ENCODE data around the gene ARL3.
"Not testable (repeated sequence)": the region's sequence is repeated elsewhere in the genome, so short reads cannot be mapped to it uniquely, and the experiment has no call there.

Gene ARL3

GRCh38 chr10:102704915-102705314 is 9.3 kb downstream of the ARL3 start:
- H3K4me3 ChIP-seq (replicated peaks in 1 of 2; ENCODE audit: low read depth in 2 of 2, low read length in 2 of 2) = no peak overlapping the region

GRCh38 chr10:102702742-102703141 is 11.5 kb downstream of the ARL3 start:
- TF ChIP-seq CTCF (IDR thresholded peaks at IDR 0.05; ENCODE audit: low read depth, low read length) = no peak
- DNase-seq (ENCODE audit: low read depth in 2 of 2) = no peak
- H3K4me3 ChIP-seq (replicated peaks in 1 of 2; ENCODE audit: low read depth in 2 of 2, low read length in 2 of 2) = no peak overlapping the region

More at GRCh38 chr10:102704915-102705314, 9.3 kb downstream of the ARL3 start:
- no peak for TF ChIP-seq CTCF (IDR thresholded peaks at IDR 0.05; ENCODE audit: low read depth, low read length)
- peak in 1 of 2 donors; percentile 73 for DNase-seq (ENCODE audit: low read depth in 2 of 2)

GRCh38 chr10:102701796-102702195 is 12.4 kb downstream of the ARL3 start:
- no peak for TF ChIP-seq CTCF (IDR thresholded peaks at IDR 0.05; ENCODE audit: low read depth, low read length)
- no peak overlapping the region for H3K4me3 ChIP-seq (replicated peaks in 1 of 2; ENCODE audit: low read depth in 2 of 2, low read length in 2 of 2)
- DNase-seq (ENCODE audit: low read depth in 2 of 2) = no peak

- no peak for TF ChIP-seq CTCF (IDR thresholded peaks at IDR 0.05; ENCODE audit: low read depth, low read length)
- H3K4me3 ChIP-seq (replicated peaks in 1 of 2; ENCODE audit: low read depth in 2 of 2, low read length in 2 of 2) = no peak overlapping the region
- no peak for DNase-seq (ENCODE audit: low read depth in 2 of 2)
These were observed 12.9 kb downstream of the ARL3 start for GRCh38 chr10:102701272-102701671.

- H3K4me3 ChIP-seq (replicated peaks in 1 of 2; ENCODE audit: low read depth in 2 of 2, low read length in 2 of 2) = no peak overlapping the region
- no peak for TF ChIP-seq CTCF (IDR thresholded peaks at IDR 0.05; ENCODE audit: low read depth, low read length)
- no peak for DNase-seq (ENCODE audit: low read depth in 2 of 2)
These were observed 15.3 kb downstream of the ARL3 start for GRCh38 chr10:102698894-102699293.

GRCh38 chr10:102696736-102697135 is 17.5 kb downstream of the ARL3 start:
- no peak for TF ChIP-seq CTCF (IDR thresholded peaks at IDR 0.05; ENCODE audit: low read depth, low read length)
- no peak for DNase-seq (ENCODE audit: low read depth in 2 of 2)
- no peak overlapping the region for H3K4me3 ChIP-seq (replicated peaks in 1 of 2; ENCODE audit: low read depth in 2 of 2, low read length in 2 of 2)

- not testable (repeated sequence) for DNase-seq (ENCODE audit: low read depth in 2 of 2); H3K4me3 ChIP-seq (replicated peaks in 1 of 2; ENCODE audit: low read depth in 2 of 2, low read length in 2 of 2)
These were observed 18.8 kb downstream of the ARL3 start for GRCh38 chr10:102695401-102695800.

Data from cardiac fibroblast (primary cell).